ENCODE measurements around the gene KLRC3.
"Not testable (repeated sequence)": the region's sequence is repeated elsewhere in the genome, so short reads cannot be mapped to it uniquely, and the experiment has no call there.

KLRC3 gene

DNA sequence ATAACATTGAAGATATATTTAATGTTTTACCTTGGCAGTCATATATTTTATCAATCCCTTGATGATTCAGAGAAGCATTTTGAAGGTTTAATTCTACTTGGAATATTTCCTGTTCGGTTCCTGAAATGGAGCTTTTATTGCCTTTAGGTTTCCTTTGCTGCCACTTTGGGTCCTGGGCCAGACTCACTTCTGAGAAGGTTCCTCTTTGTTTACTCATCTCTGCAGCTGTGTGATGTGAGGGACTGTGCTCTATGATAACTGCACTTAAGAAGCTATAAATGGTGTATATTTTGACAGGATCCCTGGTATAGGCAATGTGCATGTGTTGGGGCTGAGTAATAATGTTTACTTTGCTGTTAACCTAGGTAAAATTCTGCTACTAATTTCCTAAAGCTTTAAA, at the start of gene KLRC3:
KLRC3 (minus strand) TSS at position 262 of the 400 bp plus-strand sequence; CDS start at position 217, 45 bp downstream.
- not testable (repeated sequence) for DNase-seq

GRCh38 chr12:10469701-10470100, 49.3 kb upstream of the KLRC3 start:
- DNase-seq, result no peak

- DNase-seq, result no peak
Observed at GRCh38 chr12:10466311-10466710, 45.9 kb upstream of the KLRC3 start.

- DNase-seq, result no peak
Observed at GRCh38 chr12:10457760-10458159, 37.4 kb upstream of the KLRC3 start.

- DNase-seq, result no peak
Observed at GRCh38 chr12:10456856-10457255, 36.5 kb upstream of the KLRC3 start.

- no peak for DNase-seq
Observed at GRCh38 chr12:10455766-10456165, 35.4 kb upstream of the KLRC3 start.

DNA sequence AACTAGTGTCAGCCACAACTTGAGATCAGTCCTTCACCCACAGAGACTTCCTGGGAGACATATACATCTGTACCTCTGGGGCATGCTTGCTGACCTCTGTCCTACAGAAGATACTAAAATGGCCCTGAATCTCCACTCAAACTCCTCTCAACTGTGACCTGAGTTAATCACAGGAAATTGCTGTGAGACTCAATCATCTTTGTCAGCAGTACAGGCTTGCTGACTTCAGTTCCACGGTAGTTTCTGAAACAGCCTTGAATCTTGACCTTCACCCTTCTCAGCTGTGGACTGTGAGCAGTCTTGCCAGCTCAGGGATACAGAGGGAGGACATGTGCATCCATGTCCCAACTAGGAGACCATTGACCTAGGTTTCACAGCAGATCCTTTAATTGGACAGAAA, 34.1 kb upstream of the KLRC3 start:
- DNase-seq, result no peak

DNA sequence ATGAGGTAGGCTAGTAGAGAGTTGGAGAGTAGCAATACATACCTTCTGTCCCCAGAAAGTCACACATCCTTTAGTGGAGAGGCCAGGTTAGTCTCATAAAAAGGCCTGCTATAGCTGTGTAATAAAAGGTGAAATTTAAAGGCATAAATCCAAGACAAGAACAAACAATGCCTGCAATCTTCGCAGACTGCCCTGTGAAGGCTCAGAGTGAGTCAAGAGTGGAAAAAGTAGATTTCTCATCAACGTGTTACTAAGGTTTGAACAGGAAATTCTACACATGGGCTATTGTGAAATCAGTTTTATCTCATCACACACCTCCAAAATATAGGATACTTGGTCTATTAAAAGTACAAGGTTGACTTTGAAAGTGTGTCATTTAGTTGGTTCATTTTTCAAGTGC, 32.8 kb upstream of the KLRC3 start, which contains the start of gene KLRC1:
KLRC1 (minus strand) TSS at position 222 of the 400 bp plus-strand sequence. CDS start 2,221 bp downstream, outside the sequence.
- DNase-seq, result no peak

GRCh38 chr12:10448236-10448635, 27.8 kb upstream of the KLRC3 start:
- no peak for DNase-seq

GRCh38 chr12:10446052-10446451, 25.7 kb upstream of the KLRC3 start:
- DNase-seq, result not testable (repeated sequence)

- not testable (repeated sequence) for DNase-seq
Observed at GRCh38 chr12:10441144-10441543, 20.7 kb upstream of the KLRC3 start.

- DNase-seq, result not testable (repeated sequence)
Observed at GRCh38 chr12:10439608-10440274, 19.3 kb upstream of the KLRC3 start.

GRCh38 chr12:10437601-10438000, 17.2 kb upstream of the KLRC3 start:
- not testable (repeated sequence) for DNase-seq

GRCh38 chr12:10435816-10436215, 15.4 kb upstream of the KLRC3 start, which contains the start of gene KLRC2:
Gene KLRC2, minus strand, starts transcription at chr12:10436010. Its CDS starts 24 bp downstream, at chr12:10435986.
- not testable (repeated sequence) for DNase-seq

GRCh38 chr12:10430623-10431022, 10.2 kb upstream of the KLRC3 start:
- not testable (repeated sequence) for DNase-seq

DNA sequence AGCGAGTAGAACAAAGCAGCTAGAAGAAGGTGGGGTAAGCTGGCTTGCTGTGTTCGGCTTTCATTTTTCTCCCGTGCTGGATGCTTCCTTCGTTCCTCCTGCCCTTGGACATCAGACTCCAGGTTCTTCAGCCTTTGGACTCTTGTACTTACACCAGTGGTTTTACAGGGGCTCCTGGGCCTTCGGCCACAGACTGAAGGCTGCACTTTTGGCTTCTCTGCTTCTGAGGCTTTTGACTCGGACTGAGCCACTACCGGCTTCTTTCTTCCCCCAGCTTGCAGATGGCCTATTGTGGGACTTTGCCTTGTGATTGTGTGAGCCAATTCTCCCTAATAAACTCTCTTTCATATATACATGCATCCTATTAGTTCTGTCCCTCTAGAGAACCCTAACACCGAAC, 5.5 kb upstream of the KLRC3 start:
- DNase-seq, result not testable (repeated sequence)

DNA sequence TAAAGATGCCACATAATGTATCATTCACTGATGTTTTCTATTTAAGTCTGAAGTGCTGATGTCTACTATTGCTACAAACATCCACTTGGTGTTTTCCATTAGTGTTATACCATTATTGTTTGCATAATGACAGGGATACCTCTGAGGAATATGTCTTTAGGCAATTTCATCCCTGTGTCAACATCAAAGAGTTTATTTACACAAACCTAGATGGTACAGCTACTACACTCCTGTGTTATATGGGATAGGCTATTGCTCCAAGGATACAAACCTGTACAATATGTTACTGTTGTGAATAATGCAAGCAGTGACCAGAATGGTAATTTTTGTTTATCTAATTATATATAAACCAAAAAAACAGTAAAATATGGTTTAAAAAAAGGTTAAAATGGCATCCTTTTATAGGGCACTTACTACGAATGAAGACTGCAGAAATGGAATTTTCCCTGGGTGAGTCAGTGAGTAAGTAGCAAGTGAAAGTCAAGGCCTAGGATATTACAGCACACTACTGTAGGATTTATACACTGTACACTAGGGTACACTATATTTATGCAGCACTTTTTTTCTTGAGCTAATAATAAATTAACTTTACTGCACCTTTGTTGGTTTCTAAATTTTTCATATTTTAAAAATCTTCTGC, 4.0 kb upstream of the KLRC3 start:
- not testable (repeated sequence) for DNase-seq

DNA sequence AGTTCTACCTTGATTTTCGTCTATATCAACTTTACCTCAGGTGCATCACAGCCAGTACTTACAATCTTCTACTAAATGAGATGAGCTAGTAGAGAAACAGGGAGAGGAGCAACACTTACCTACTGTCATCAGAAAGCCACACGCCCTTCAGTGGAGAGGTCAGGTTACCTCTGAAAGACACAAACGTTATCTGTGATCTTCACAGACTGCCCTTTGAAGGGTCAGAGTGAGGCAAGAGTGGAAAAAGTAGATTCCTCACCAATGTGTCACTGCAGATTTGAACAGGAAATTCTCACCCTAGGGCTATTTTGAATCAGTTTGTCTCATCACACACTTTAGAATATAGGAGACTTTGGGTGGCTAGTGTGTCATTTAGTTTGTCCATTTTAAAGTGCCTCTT, 1.8 kb upstream of the KLRC3 start:
- DNase-seq, result not testable (repeated sequence)

- peak; percentile 6 for DNase-seq
Observed at GRCh38 chr12:10409392-10409791, 11.0 kb downstream of the KLRC3 start, which contains the start of gene KLRC4. Gene KLRC4, minus strand, starts transcription at chr12:10409757. Its CDS starts 182 bp downstream, at chr12:10409575.

DNA sequence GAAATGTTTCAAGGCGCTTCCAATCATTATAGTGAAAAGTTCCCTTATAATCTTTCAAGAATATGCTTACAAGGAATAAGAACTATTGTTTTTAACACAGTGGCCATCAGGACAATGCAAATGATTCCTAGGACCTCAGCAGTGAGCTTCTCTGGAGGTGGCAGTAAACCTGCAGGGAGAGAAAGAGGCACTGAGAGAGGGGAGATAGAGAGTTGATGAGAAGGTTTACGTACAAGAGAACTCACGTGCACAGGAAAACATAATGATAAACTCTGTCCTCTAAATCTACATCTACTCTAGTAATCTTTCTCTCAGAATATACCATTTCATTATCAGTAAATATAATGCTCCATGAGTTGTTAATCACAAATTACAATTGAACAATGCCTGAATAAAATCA, 11.6 kb downstream of the KLRC3 start:
- DNase-seq, result no peak

GRCh38 chr12:10406725-10407124, 13.7 kb downstream of the KLRC3 start:
- peak; percentile 38 for DNase-seq

DNA sequence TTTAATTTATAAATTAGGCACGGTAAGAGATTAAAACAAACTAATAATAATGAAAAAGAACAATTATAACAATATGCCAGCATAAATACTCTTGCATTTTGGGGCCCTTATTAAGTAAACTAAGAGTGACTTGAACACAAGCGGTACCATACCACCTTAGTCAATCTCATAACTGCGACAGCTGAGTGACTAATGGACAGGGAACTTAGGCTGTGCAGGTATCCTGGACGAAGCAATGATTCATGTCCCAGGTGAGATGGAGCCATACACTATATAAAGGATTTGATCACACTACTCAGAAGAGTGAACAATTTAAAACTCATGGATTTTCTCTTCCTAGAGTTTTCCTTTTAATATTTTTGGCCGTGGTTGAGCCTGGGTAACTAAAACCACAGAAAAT, 15.1 kb downstream of the KLRC3 start:
- no peak for DNase-seq

DNA sequence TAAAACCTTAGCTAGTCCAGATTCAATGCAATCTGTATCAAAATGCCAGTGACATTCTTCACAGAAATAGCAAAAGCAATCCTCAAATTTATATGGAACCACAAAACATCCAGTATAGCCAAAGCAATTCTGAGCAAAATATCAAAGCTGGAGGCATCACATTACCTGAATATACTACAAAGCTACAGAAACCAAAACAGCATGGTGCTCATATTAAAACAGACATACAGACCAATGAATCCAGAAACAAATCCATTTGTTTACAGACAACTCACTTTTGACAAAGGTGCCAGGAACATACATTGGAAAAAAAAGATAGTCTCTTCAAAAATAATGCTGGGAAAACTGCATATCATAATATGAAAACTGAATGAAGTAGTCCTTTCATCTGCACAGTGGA, 15.6 kb downstream of the KLRC3 start:
- no peak for DNase-seq

DNA sequence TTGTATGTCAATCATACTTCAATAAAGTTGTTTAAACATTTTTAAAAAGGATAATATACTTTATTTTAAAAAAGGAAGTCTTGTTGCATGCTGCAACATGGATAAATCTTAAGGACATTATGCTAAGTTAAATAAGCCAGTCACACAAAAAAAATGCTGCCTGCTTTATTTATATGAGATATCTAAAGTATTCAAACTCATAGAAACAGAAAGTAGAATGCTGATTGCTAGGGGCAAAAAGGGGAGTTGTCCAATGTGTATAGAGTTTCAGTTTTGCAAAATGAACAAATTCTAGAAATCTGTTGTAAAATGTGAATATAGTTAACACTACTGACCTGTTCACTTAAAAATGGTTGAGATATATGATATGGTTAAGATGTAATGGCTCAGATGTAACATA, 19.6 kb downstream of the KLRC3 start:
- DNase-seq, result no peak
